ENCODE measurements around the gene WDR93.

DNA sequence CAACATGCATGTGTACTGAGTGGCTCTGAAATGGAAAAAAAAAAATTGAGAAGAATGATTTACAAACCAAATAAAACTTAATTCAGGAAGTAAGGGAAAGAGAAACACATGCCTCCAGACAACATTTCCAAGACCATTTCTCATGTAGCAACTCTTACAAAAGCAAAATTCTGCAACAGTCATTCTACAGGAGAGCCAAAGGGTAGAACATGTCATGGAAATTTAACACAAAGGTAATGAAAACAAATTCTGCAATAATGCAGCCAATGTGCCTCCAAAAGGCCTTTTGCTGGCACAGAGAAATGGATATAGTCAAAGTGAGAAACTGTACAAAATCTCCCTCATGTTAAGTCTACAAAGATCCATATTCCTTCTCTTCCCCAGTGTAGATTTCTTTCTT, 4.1 kb upstream of the WDR93 start:
- TF ChIP-seq, protein P1, sequence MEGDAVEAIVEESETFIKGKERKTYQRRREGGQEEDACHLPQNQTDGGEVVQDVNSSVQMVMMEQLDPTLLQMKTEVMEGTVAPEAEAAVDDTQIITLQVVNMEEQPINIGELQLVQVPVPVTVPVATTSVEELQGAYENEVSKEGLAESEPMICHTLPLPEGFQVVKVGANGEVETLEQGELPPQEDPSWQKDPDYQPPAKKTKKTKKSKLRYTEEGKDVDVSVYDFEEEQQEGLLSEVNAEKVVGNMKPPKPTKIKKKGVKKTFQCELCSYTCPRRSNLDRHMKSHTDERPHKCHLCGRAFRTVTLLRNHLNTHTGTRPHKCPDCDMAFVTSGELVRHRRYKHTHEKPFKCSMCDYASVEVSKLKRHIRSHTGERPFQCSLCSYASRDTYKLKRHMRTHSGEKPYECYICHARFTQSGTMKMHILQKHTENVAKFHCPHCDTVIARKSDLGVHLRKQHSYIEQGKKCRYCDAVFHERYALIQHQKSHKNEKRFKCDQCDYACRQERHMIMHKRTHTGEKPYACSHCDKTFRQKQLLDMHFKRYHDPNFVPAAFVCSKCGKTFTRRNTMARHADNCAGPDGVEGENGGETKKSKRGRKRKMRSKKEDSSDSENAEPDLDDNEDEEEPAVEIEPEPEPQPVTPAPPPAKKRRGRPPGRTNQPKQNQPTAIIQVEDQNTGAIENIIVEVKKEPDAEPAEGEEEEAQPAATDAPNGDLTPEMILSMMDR (IDR thresholded peaks at IDR 0.05 in 4 of 5, conservative IDR thresholded peaks at IDR 0.05 in 1 of 5): no peak
- TF ChIP-seq POLR2A (IDR thresholded peaks at IDR 0.05): no peak
